H1 (cell line): ENCODE results near the gene SEMA4D. TPM values are rescaled to one million over a fixed set of nuclear protein-coding genes. Genes with fewer than 3 reads are reported as not detected.
A peak's percentile ranks its signal among the peaks of the same experiment; 100 is the strongest.

Experiments used
- CTCF ChIA-PET: fragments of 300-600 bp; sonication (Branson Sonifier 250); formaldehyde crosslinking; loops from one replicate; lab custom pipeline; 2021; ENCODE audit not compliant: partially characterized antibody; lab: Charles Lee
- POLR2A ChIA-PET: fragments of 300-600 bp; sonication (Branson Sonifier 250); formaldehyde crosslinking; loops from one replicate; lab custom pipeline; 2021; ENCODE audit warnings: inconsistent platforms; ENCODE audit not compliant: partially characterized antibody; lab: Charles Lee
- DNase-seq, 2 experiments: peaks; one replicate each; pipeline versions ENCODE4 v3.0.0 to v3.0.0-alpha.2; 2010 to 2022; ENCODE audit warnings: low spot score in 2 of 2, low read depth in 1 of 2, mixed read lengths in 1 of 2
- FAIRE-seq: peaks from 2 replicates; lab custom pipeline; 2011; peaks lifted over from hg19 to GRCh38; lab: Jason Lieb, UNC
- H2AFZ ChIP-seq: 2 replicates; pipeline ENCODE4 v1.8.1; 2012; ENCODE audit warnings: low read length, inconsistent platforms
- H2AK5ac ChIP-seq: 2 replicates; pipeline ENCODE4 v1.6.1; 2013; ENCODE audit warnings: low read depth, low read length
- H2BK120ac ChIP-seq: replicated peaks from 2 replicates; pipeline ENCODE3; 2013; ENCODE audit warnings: low read depth, low read length, inconsistent platforms
- H2BK12ac ChIP-seq: 2 replicates; pipeline ENCODE4 v1.6.1; 2013; ENCODE audit warnings: low read depth, low read length
- H2BK15ac ChIP-seq: 2 replicates; pipeline ENCODE4 v1.6.1; 2013; ENCODE audit warnings: low read length
- H2BK20ac ChIP-seq: 2 replicates; pipeline ENCODE4 v1.6.1; 2013; ENCODE audit warnings: low read length
- H2BK5ac ChIP-seq: 2 replicates; pipeline ENCODE4 v1.6.1; 2013; ENCODE audit warnings: low read depth, low read length
- H3K14ac ChIP-seq: 2 replicates; pipeline ENCODE4 v1.6.1; 2013; ENCODE audit warnings: inconsistent platforms; ENCODE audit not compliant: insufficient read length
- H3K18ac ChIP-seq: 2 replicates; pipeline ENCODE4 v1.6.1; 2013; ENCODE audit warnings: low read length; ENCODE audit errors: extremely low read depth
- H3K23ac ChIP-seq: 2 replicates; pipeline ENCODE4 v1.6.1; 2013; ENCODE audit warnings: inconsistent platforms; ENCODE audit not compliant: insufficient read length
- H3K23me2 ChIP-seq: 2 replicates; pipeline ENCODE4 v1.6.1; 2013; ENCODE audit warnings: low read depth, low read length
- H3K27ac ChIP-seq: 2 replicates; pipeline ENCODE4 v1.6.1; 2011; ENCODE audit warnings: low read depth, low read length, inconsistent platforms
- H3K27me3 ChIP-seq, 4 experiments: replicated peaks in 1 of 4; 1 replicate in 1 of 4; 2 replicates in 3 of 4; pipeline versions ENCODE4 v1.6.1 to v1.8.1; 2011 to 2013; ENCODE audit warnings: low read length in 3 of 4, mild to moderate bottlenecking in 3 of 4, inconsistent platforms in 2 of 4, mixed read lengths in 2 of 4, moderate library complexity in 1 of 4; ENCODE audit not compliant: control insufficient read depth in 3 of 4, insufficient read depth in 3 of 4; ENCODE audit errors: extremely low read depth in 1 of 4
- H3K36me3 ChIP-seq, 4 experiments: 2 replicates each; pipeline versions ENCODE4 v1.6.1 to v1.8.1; 2011 to 2013; ENCODE audit warnings: mild to moderate bottlenecking in 4 of 4, low read length in 3 of 4, moderate library complexity in 2 of 4, control low read depth in 1 of 4, inconsistent platforms in 1 of 4; ENCODE audit not compliant: insufficient read depth in 4 of 4, control insufficient read depth in 2 of 4
- H3K4ac ChIP-seq: replicated peaks from 2 replicates; pipeline ENCODE3; 2013; ENCODE audit warnings: low read length, low read depth, mixed read lengths, inconsistent platforms; ENCODE audit not compliant: insufficient read length
- H3K4me1 ChIP-seq, 4 experiments: replicated peaks in 1 of 4; 1 replicate in 1 of 4; 2 replicates in 3 of 4; pipeline versions ENCODE4 v1.6.1 to v1.8.1; 2011 to 2013; ENCODE audit warnings: low read length in 3 of 4, inconsistent platforms in 2 of 4, mixed read lengths in 1 of 4; ENCODE audit not compliant: insufficient read depth in 4 of 4, control insufficient read depth in 3 of 4
- H3K4me2 ChIP-seq, 2 experiments: 2 replicates each; pipeline versions ENCODE4 v1.6.1 to v1.8.1; 2011 to 2013; ENCODE audit warnings: low read depth in 2 of 2, low read length in 2 of 2, control low read depth in 1 of 2, inconsistent platforms in 1 of 2, mild to moderate bottlenecking in 1 of 2; ENCODE audit not compliant: insufficient read depth in 1 of 2
- H3K4me3 ChIP-seq, 4 experiments: fragments of 200-600, 300-600 bp in 1 of 4; sonication (generic), shearing (Covaris generic), sonication (Bioruptor Twin) in 1 of 4; 2 replicates each; pipeline versions ENCODE4 v1.5.1 to v1.8.1; 2011 to 2016; ENCODE audit warnings: low read length in 4 of 4, low read depth in 3 of 4, control low read depth in 2 of 4, inconsistent platforms in 2 of 4, mild to moderate bottlenecking in 2 of 4, mixed read lengths in 1 of 4, moderate library complexity in 1 of 4; ENCODE audit not compliant: insufficient read depth in 2 of 4; ENCODE audit errors: extremely low read depth in 1 of 4
- H3K56ac ChIP-seq: replicated peaks from 2 replicates; pipeline ENCODE3; 2013; ENCODE audit warnings: low read depth, mild to moderate bottlenecking, mixed read lengths, low read length, inconsistent platforms; ENCODE audit not compliant: insufficient read length
- H3K79me1 ChIP-seq: 2 replicates; pipeline ENCODE4 v1.6.1; 2013; ENCODE audit warnings: low read depth, low read length, control low read depth
- H3K79me2 ChIP-seq, 2 experiments: 2 replicates each; pipeline versions ENCODE4 v1.6.1 to v1.8.1; 2012 to 2013; ENCODE audit warnings: low read length in 2 of 2, mild to moderate bottlenecking in 2 of 2, inconsistent platforms in 1 of 2; ENCODE audit not compliant: insufficient read depth in 2 of 2, control insufficient read depth in 1 of 2
- H3K9ac ChIP-seq, 4 experiments: replicated peaks in 1 of 4; 1 replicate in 1 of 4; 2 replicates in 3 of 4; pipeline versions ENCODE4 v1.6.1 to v1.8.1; 2011 to 2013; ENCODE audit warnings: low read depth in 3 of 4, low read length in 3 of 4, control low read depth in 2 of 4, mild to moderate bottlenecking in 2 of 4, moderate library complexity in 2 of 4, inconsistent platforms in 1 of 4; ENCODE audit errors: extremely low read depth in 1 of 4
- H3K9me3 ChIP-seq, 2 experiments: 2 replicates each; pipeline versions ENCODE4 v1.6.1 to v1.8.1; 2012 to 2013; ENCODE audit warnings: mild to moderate bottlenecking in 2 of 2, moderate library complexity in 2 of 2, control low read depth in 1 of 2, inconsistent platforms in 1 of 2, low read depth in 1 of 2, low read length in 1 of 2, mixed read lengths in 1 of 2; ENCODE audit not compliant: insufficient read depth in 2 of 2
- H4K20me1 ChIP-seq, 2 experiments: replicated peaks in 1 of 2; 2 replicates each; pipeline versions ENCODE3 to v1.8.1; 2011 to 2013; ENCODE audit warnings: inconsistent platforms in 2 of 2, low read length in 2 of 2, mild to moderate bottlenecking in 1 of 2; ENCODE audit not compliant: insufficient read depth in 2 of 2, control insufficient read depth in 1 of 2
- H4K5ac ChIP-seq: 2 replicates; pipeline ENCODE4 v1.6.1; 2013; ENCODE audit warnings: low read length, low read depth, mixed read lengths, inconsistent platforms; ENCODE audit not compliant: insufficient read length
- H4K8ac ChIP-seq: 2 replicates; pipeline ENCODE4 v1.8.0; 2013; ENCODE audit warnings: mild to moderate bottlenecking, moderate library complexity, low read length, inconsistent platforms; ENCODE audit not compliant: insufficient read depth; ENCODE audit errors: extremely low read depth
- H4K91ac ChIP-seq: replicated peaks from 2 replicates; pipeline ENCODE3; 2013; ENCODE audit warnings: low read length, mixed read lengths, inconsistent platforms; ENCODE audit not compliant: insufficient read length
- CBX5 ChIP-seq: fragments of 300-800, 300-1000 bp; sonication (generic); IDR thresholded peaks from 2 replicates; pipeline ENCODE4 v1.7.1; 2016; ENCODE audit warnings: antibody characterized with exemption, low read length, low read depth
- CEBPB ChIP-seq: IDR thresholded peaks from 2 replicates; pipeline ENCODE4 v1.6.1; 2012; ENCODE audit warnings: low read depth, low read length
- CTBP2 ChIP-seq: IDR thresholded peaks from 2 replicates; pipeline ENCODE4 v1.7.0; 2011; ENCODE audit warnings: borderline replicate concordance, mild to moderate bottlenecking, moderate library complexity, mixed read lengths, low read length; ENCODE audit not compliant: insufficient read depth, insufficient read length
- EGR1 ChIP-seq: IDR thresholded peaks from 2 replicates; pipeline ENCODE4 v1.6.1; 2011; ENCODE audit warnings: low read depth, low read length, borderline replicate concordance
- HDAC2 ChIP-seq, 2 experiments: fragments of 300-600 bp in 1 of 2; sonication (generic) in 1 of 2; IDR thresholded peaks; 2 replicates each; pipeline ENCODE4 v1.6.1; 2011 to 2012; ENCODE audit warnings: low read depth in 2 of 2, low read length in 2 of 2, mild to moderate bottlenecking in 2 of 2, moderate library complexity in 2 of 2, borderline replicate concordance in 1 of 2, inconsistent platforms in 1 of 2
- KDM1A ChIP-seq: fragments of 200-600, 300-600 bp; sonication (generic); IDR thresholded peaks from 2 replicates; pipeline ENCODE4 v1.7.1; 2016; ENCODE audit warnings: mild to moderate bottlenecking, low read length, borderline replicate concordance
- POLR2A ChIP-seq, 2 experiments: IDR thresholded peaks; 1 replicate in 1 of 2; 2 replicates in 1 of 2; pipeline ENCODE4 v1.6.1; 2011; ENCODE audit warnings: low read depth in 2 of 2, low read length in 2 of 2, mild to moderate bottlenecking in 2 of 2; ENCODE audit errors: control extremely low read depth in 1 of 2
- RBBP5 ChIP-seq: IDR thresholded peaks from 2 replicates; pipeline ENCODE4 v1.7.1; 2012; ENCODE audit warnings: low read depth, mild to moderate bottlenecking, inconsistent platforms, low read length, moderate library complexity, borderline replicate concordance
- RXRA ChIP-seq: IDR thresholded peaks from 2 replicates; pipeline ENCODE4 v1.6.1; 2011; ENCODE audit warnings: low read depth, mild to moderate bottlenecking, low read length, moderate library complexity; ENCODE audit not compliant: insufficient read depth
- SP2 ChIP-seq: IDR thresholded peaks from 2 replicates; pipeline ENCODE4 v1.6.1; 2012; ENCODE audit warnings: mild to moderate bottlenecking, low read length, inconsistent platforms
- TAF7 ChIP-seq: optimal IDR thresholded peaks from 2 replicates; pipeline ENCODE3; 2011; ENCODE audit warnings: low read depth, mild to moderate bottlenecking, inconsistent platforms, low read length, moderate library complexity, borderline replicate concordance
- TCF12 ChIP-seq: IDR thresholded peaks from 2 replicates; pipeline ENCODE4 v1.6.1; 2011; ENCODE audit warnings: low read depth, mild to moderate bottlenecking, low read length
- ZNF274 ChIP-seq: IDR thresholded peaks from 2 replicates; pipeline ENCODE4 v1.7.0; 2012; ENCODE audit warnings: low read length, borderline replicate concordance; ENCODE audit errors: extremely low read depth
- WGBS, 2 experiments: shearing (Covaris generic) in 1 of 2; methylation state at CpG; one replicate each; pipeline versions ENCODE4 v1.1.6 to v1.1.7; 2013 to 2015; ENCODE audit warnings: low lambda C conversion rate in 2 of 2, mixed read lengths in 2 of 2, inconsistent platforms in 1 of 2, low coverage in 1 of 2, missing lambda C conversion rate in 1 of 2; ENCODE audit not compliant: insufficient replicate concordance in 2 of 2, insufficient coverage in 1 of 2, insufficient read length in 1 of 2; ENCODE audit errors: extremely low coverage in 1 of 2, missing lambda C conversion rate in 1 of 2; 5-methylcytosine and 5-hydroxymethylcytosine counted together
- polyA plus RNA-seq, 7 experiments: library from polyadenylated mRNA; depleted of rRNA in 3 of 7; stranded (reverse) in 5 of 7; unstranded in 2 of 7; fragments of >200 nt in 5 of 7; fragments of 200-250 nt in 2 of 7; gene quantifications; 1 replicate in 5 of 7; 2 replicates in 1 of 7; 4 replicates in 1 of 7; pipeline versions ENCODE4 v1.2.1 to v1.2.3, GENCODE V29; 2011 to 2013; ENCODE audit warnings: missing spikeins in 2 of 7, mixed read lengths in 2 of 7
- total RNA-seq: library from RNA; stranded (reverse); fragmentation: NEBNext Ultra II Directional; extraction: Animal tissue kit (Norgen Biotek cat#: 25700); gene quantifications from 2 replicates; pipeline ENCODE4 v1.2.1, GENCODE V29; 2021
- TF ChIP-seq, protein P1 (sequence below): IDR thresholded peaks from 2 replicates; pipeline ENCODE4 v1.6.1; 2012; ENCODE audit warnings: inconsistent platforms

SEMA4D gene
- total and polyA plus RNA-seq, 2 of the 8 experiments (the other 6 are each of a cell fraction or from before 2014, with no cell fraction given): 21.0 to 70.4 TPM

DNA sequence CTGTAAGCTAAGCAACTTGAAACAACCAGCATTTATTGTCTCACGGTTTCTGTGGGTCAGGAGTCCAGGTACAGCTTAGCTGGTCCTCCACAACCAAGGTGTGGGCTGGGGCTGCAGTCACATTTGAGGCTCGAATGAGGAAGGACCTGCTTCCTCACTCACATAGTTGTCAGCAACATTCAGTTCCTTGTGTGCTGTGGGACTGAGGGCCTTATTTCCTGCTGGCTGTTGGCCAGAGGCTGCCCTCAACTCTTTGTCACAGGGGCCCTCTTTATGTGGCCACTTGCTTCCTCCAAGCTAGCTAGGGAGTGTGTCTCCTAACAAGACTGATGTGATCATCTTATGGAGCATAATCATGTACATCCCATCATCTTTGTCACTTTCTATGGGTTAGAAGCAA lies 29.2 kb upstream of the SEMA4D start:
- Histone ChIP-seq H3K4ac (no peak overlapping the region), H3K79me1 (no peaks in the 10 kb centered on the region), H3K4me2 (no peak overlapping the region), H3K23me2 (no peaks in the 10 kb centered on the region), H3K4me1 (no peaks in the 10 kb centered on the region), H4K5ac (no peak overlapping the region), H3K27ac (no peak overlapping the region), H3K27me3 (no peaks in the 10 kb centered on the region; a peak in 1 of 7 replicates), H4K8ac (no peak overlapping the region), H2AK5ac (no peak overlapping the region), H2BK15ac (0 out of 2 replicates have a peak overlapping the region, but pooled peaks have one; percentile 8), H3K9ac (no peak overlapping the region), H2AFZ (no peak overlapping the region), H3K36me3 (no peaks in the 10 kb centered on the region), H3K56ac (no peak overlapping the region), H3K4me3 (no peak overlapping the region), H4K91ac (peak overlapping the region; percentile 13), H3K18ac (no peak overlapping the region), H4K20me1 (no peaks in the 10 kb centered on the region), H3K14ac (no peak overlapping the region), H3K23ac (no peak overlapping the region), H3K9me3 (0 out of 4 replicates have a peak, but pooled peaks cover 0 to 6% of the 10 kb centered on the region in 2 experiments), H2BK120ac (no peak overlapping the region), H2BK20ac (no peak overlapping the region), H3K79me2 (no peaks in the 10 kb centered on the region), H2BK12ac (no peak overlapping the region), H2BK5ac (no peak overlapping the region)
- WGBS, 2 experiments: 86% methylated on average over 2 of the region's 2 CpGs; no CpG with 5 or more reads in 1 of the 2 experiments
- DNase-seq: no peak
- ChIA-PET CTCF (interaction anchor here (0.7 to 1.3 kb wide), 4 partner anchors 11 to 98 kb away, joined by 3 to 5 read pairs (median 4); no protein-coding TSS in a partner anchor), POLR2A (interaction anchor here (1.0 kb wide), 1 partner anchor 77 kb away, joined by 3 read pairs; no protein-coding TSS in a partner anchor)
- no peak for FAIRE-seq
- TF ChIP-seq, protein P1, sequence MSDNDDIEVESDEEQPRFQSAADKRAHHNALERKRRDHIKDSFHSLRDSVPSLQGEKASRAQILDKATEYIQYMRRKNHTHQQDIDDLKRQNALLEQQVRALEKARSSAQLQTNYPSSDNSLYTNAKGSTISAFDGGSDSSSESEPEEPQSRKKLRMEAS: no peak
- TF ChIP-seq CBX5 (no peak), ZNF274 (no peak), POLR2A (IDR thresholded peaks at IDR 0.05; ENCODE audit: control extremely low read depth in 1 of 2, low read depth in 2 of 2, low read length in 2 of 2) (no peak), CTBP2 (no peak), RBBP5 (no peak), KDM1A (no peak), TAF7 (no peak), TCF12 (no peak), EGR1 (no peak), CEBPB (no peak), HDAC2 (IDR thresholded peaks at IDR 0.05; ENCODE audit: borderline replicate concordance in 1 of 2, low read depth in 2 of 2, low read length in 2 of 2) (no peak), RXRA (no peak), SP2 (no peak)
